GM12872 (cell line): ENCODE measurements around the gene DIPK1A.

Experiments used
- CTCF ChIP-seq: IDR thresholded peaks from 3 replicates; pipeline ENCODE4 v1.5.1; 2011; ENCODE audit warnings: low read depth, mild to moderate bottlenecking, low read length, moderate library complexity; ENCODE audit not compliant: insufficient read depth

DIPK1A gene

GRCh38 chr1:92884195-92884594 is 77.1 kb downstream of the DIPK1A start:
- TF ChIP-seq CTCF = no peak

GRCh38 chr1:92883297-92883696 is 78.0 kb downstream of the DIPK1A start:
- no peak for TF ChIP-seq CTCF

- TF ChIP-seq CTCF = peak; percentile 16; the same call in 1 of the 3 replicates
Observed at GRCh38 chr1:92882819-92883218, 78.4 kb downstream of the DIPK1A start.

- TF ChIP-seq CTCF = no peak
Observed at GRCh38 chr1:92881391-92881790, 79.9 kb downstream of the DIPK1A start.

GRCh38 chr1:92879316-92879968 is 81.8 kb downstream of the DIPK1A start:
- TF ChIP-seq CTCF = no peak

- TF ChIP-seq CTCF = no peak
Observed at GRCh38 chr1:92877792-92878191, 83.5 kb downstream of the DIPK1A start.

GRCh38 chr1:92877081-92877711 is 84.1 kb downstream of the DIPK1A start:
- TF ChIP-seq CTCF = no peak
